SK-N-MC (cell line): ENCODE results near the gene TLR5.

Experiments used
- DNase-seq: peaks from one replicate; pipeline ENCODE4 v3.0.0-alpha.2; 2011; ENCODE audit warnings: low read depth, low spot score
- H3K27ac ChIP-seq: fragments of 200-600 bp; sonication (generic); 2 replicates; pipeline ENCODE4 v1.5.1; 2016; ENCODE audit warnings: mixed run types
- H3K36me3 ChIP-seq: fragments of 200-600 bp; sonication (generic); 2 replicates; pipeline ENCODE4 v1.6.1; 2017; ENCODE audit warnings: antibody characterized with exemption, low read length, mixed read lengths; ENCODE audit not compliant: insufficient read depth
- H3K4me3 ChIP-seq: fragments of 200-600 bp; sonication (generic); 2 replicates; pipeline ENCODE4 v1.5.1; 2016
- H3K9ac ChIP-seq: fragments of 200-600 bp; sonication (generic); 2 replicates; pipeline ENCODE4 v1.8.0; 2017; ENCODE audit warnings: mixed run types, mixed read lengths; ENCODE audit not compliant: insufficient read length
- H3K9me3 ChIP-seq: fragments of 200-600 bp; sonication (generic); 2 replicates; pipeline ENCODE4 v1.6.1; 2017; ENCODE audit warnings: low read depth, mild to moderate bottlenecking, antibody characterized with exemption, low read length, moderate library complexity, mixed read lengths
- EZH2 ChIP-seq: fragments of 200-600 bp; sonication (generic); IDR thresholded peaks from one replicate; pipeline ENCODE4 v1.6.1; 2017; ENCODE audit warnings: antibody characterized with exemption
- FOXP2 ChIP-seq: optimal IDR thresholded peaks from 2 replicates; pipeline ENCODE3; 2011; ENCODE audit warnings: mild to moderate bottlenecking, moderate library complexity; ENCODE audit not compliant: insufficient read depth; ENCODE audit errors: extremely low read length, control extremely low read depth
- POLR2AphosphoS5 ChIP-seq: IDR thresholded peaks from 2 replicates; pipeline ENCODE4 v1.6.1; 2012; ENCODE audit warnings: mild to moderate bottlenecking, low read depth, low read length, borderline replicate concordance

TLR5 gene

DNA sequence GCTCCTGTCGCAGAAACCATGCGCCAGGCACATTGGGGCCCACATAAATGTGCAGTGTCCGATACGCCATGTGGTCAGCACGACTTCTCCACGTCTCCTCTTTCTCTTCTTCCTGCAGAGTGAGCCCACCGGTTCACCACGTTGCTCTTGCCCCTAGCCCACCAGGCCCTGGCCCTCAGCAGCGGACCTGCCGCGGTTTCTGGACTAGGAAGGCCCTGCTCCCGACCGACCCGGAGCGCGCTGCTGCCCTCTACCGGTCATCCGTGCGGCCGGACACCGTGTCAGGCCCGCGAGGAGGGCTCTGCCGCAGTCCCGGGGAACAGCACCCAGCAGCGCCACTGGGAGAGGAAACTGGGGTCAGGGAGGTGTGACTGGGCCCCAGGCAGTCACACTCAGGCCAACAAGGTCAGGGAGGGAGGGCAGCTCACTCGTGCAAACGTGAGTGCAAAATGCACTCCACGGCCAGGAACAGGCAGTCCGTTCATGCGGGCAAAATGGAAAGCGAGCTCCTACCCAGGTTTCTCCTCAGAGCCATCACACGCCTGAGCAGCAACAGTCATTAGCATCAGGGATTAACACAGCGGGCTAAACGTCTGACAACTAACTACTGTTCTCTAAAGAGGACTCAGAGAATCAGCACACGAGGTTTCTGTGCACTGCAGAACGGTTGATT, 13.7 kb downstream of the TLR5 start:
- no peaks in the 10 kb centered on the region for H3K9me3 ChIP-seq
- no peak for DNase-seq
- H3K9ac ChIP-seq: no peak overlapping the region
- no peak overlapping the region for H3K4me3 ChIP-seq
- no peaks in the 10 kb centered on the region for H3K36me3 ChIP-seq
- H3K27ac ChIP-seq: no peak overlapping the region
- no peak for TF ChIP-seq POLR2AphosphoS5
- TF ChIP-seq FOXP2: no peak
- no peak for TF ChIP-seq EZH2

- Histone ChIP-seq H3K4me3 (no peak overlapping the region), H3K9me3 (no peaks in the 10 kb centered on the region), H3K27ac (no peak overlapping the region), H3K9ac (no peak overlapping the region), H3K36me3 (no peaks in the 10 kb centered on the region)
- TF ChIP-seq POLR2AphosphoS5: no peak
- no peak for TF ChIP-seq FOXP2
- no peak for TF ChIP-seq EZH2
- DNase-seq: no peak
Measured at GRCh38 chr1:223126741-223127140, 16.3 kb downstream of the TLR5 start.

DNA sequence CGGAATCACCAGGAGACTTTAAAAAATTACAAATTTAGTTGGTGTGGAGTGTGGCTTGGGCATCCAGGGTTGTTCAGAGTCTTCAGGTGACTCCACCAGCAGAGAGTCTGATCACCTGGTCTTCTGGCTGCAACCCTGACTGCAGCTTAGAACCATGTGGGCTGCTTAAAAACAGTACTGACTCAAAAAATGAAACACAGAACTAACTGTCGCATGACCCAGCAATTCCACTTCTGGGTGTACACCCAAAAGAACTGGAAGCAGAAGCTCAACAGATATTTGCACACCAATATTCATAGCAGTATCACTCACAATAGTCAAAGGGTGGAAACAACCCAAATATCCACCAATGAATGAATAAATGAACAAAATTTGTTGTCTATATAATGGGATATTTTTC, 17.3 kb downstream of the TLR5 start:
- Histone ChIP-seq H3K9me3 (no peaks in the 10 kb centered on the region), H3K27ac (no peak overlapping the region), H3K4me3 (no peak overlapping the region)

GRCh38 chr1:223123011-223123610, 19.9 kb downstream of the TLR5 start:
- H3K36me3 ChIP-seq: no peaks in the 10 kb centered on the region
- no peak for DNase-seq
- no peak overlapping the region for H3K4me3 ChIP-seq
- H3K9me3 ChIP-seq: no peaks in the 10 kb centered on the region
- no peak overlapping the region for H3K9ac ChIP-seq
- no peak overlapping the region for H3K27ac ChIP-seq
- TF ChIP-seq FOXP2: no peak
- no peak for TF ChIP-seq EZH2
- no peak for TF ChIP-seq POLR2AphosphoS5

More for the DNA sequence above, 17.3 kb downstream of the TLR5 start:
- Histone ChIP-seq H3K36me3 (no peaks in the 10 kb centered on the region), H3K9ac (no peak overlapping the region)
- TF ChIP-seq EZH2: no peak
- no peak for TF ChIP-seq POLR2AphosphoS5
- TF ChIP-seq FOXP2: no peak
- no peak for DNase-seq

DNA sequence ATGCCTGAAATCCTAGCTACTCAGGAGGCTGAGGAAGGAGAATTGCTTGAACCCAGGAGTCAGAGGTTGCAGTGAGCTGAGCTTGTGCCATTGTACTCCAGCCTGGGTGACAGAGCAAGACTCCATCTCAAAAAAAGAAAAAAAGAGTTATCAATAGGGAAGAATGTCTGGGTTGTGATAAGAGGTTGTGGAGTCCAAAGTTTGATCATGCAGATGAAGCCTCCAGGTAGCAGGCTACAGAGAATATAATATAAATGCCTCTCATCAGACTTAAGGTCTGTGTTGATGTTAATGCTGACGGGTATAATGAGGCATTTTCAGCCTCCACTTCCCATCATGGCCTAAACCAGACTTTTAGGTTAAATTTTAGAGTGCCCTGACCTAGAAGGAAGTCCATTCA, 24.6 kb downstream of the TLR5 start:
- no peak for TF ChIP-seq FOXP2
- no peak for TF ChIP-seq POLR2AphosphoS5
- TF ChIP-seq EZH2: no peak
- H3K36me3 ChIP-seq: no peaks in the 10 kb centered on the region
- no peak overlapping the region for H3K4me3 ChIP-seq
- H3K9me3 ChIP-seq: no peaks in the 10 kb centered on the region
- no peak overlapping the region for H3K9ac ChIP-seq
- no peak overlapping the region for H3K27ac ChIP-seq
- DNase-seq: no peak

DNA sequence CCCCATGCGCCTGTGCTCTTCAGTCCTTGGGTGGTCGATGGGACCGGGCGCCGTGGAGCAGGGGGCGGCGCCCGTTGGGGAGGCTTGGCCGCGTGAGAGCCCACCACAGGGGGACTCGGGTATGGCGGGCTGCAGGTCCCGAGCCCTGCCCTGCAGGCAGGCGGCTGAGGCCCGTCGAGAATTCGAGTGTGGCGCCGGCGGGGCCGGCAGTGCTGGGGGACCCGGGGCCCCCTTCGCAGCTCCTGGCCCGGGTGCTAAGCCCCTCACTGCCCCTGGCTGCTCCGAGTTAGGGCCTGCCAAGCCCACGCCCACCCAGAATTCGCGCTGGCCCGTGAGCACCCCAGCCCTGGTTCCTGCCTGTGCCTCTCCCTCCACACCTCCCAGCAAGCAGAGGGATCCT, 26.1 kb downstream of the TLR5 start:
- no peak for DNase-seq
- H3K9me3 ChIP-seq: no peaks in the 10 kb centered on the region
- no peak overlapping the region for H3K27ac ChIP-seq
- TF ChIP-seq FOXP2: no peak
- no peak for TF ChIP-seq POLR2AphosphoS5
- no peak for TF ChIP-seq EZH2
- no peak overlapping the region for H3K9ac ChIP-seq
- H3K4me3 ChIP-seq: no peak overlapping the region
- H3K36me3 ChIP-seq: no peaks in the 10 kb centered on the region

- TF ChIP-seq EZH2: no peak
- no peak for TF ChIP-seq FOXP2
- no peak for TF ChIP-seq POLR2AphosphoS5
Measured at GRCh38 chr1:223114871-223115270, 28.2 kb downstream of the TLR5 start.

GRCh38 chr1:223110952-223111351, 32.1 kb downstream of the TLR5 start:
- no peak for DNase-seq
- Histone ChIP-seq H3K27ac (no peak overlapping the region), H3K36me3 (no peaks in the 10 kb centered on the region), H3K9me3 (no peaks in the 10 kb centered on the region), H3K4me3 (no peak overlapping the region), H3K9ac (no peak overlapping the region)
- TF ChIP-seq EZH2: no peak
- no peak for TF ChIP-seq POLR2AphosphoS5
- no peak for TF ChIP-seq FOXP2

More at GRCh38 chr1:223114871-223115270, 28.2 kb downstream of the TLR5 start:
- no peaks in the 10 kb centered on the region for H3K9me3 ChIP-seq
- H3K27ac ChIP-seq: no peak overlapping the region
- no peak for DNase-seq
- no peak overlapping the region for H3K4me3 ChIP-seq
- no peak overlapping the region for H3K9ac ChIP-seq
- no peaks in the 10 kb centered on the region for H3K36me3 ChIP-seq

DNA sequence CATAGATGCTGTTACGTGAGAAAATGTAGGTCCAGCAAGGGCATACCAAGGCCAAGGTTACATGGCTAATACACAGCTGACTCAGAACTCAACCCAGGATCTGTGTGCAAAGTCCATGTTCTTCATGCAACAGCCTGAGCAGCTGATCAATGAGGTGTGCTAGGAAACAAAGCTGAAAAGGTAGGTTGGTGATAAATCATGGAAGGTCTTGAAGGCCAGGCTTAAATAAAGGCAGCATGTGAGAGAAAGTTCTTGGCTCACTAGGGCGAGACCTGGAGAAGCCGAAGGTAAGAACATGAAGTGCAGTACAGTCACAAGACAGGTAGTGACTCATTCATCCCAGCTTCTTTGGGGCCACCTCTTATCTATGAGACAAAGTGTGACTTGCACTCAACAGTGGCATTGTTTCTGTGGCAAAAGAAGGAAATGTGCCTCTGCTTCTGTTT, 33.4 kb downstream of the TLR5 start:
- H3K36me3 ChIP-seq: no peaks in the 10 kb centered on the region
- H3K27ac ChIP-seq: no peak overlapping the region
- no peak overlapping the region for H3K4me3 ChIP-seq
- H3K9ac ChIP-seq: no peak overlapping the region
- no peaks in the 10 kb centered on the region for H3K9me3 ChIP-seq
- TF ChIP-seq EZH2: no peak
- DNase-seq: no peak
